Body of pancreas (tissue), 4 donors: ENCODE data around the gene RAMP3.

Experiments used
- POLR2A ChIP-seq, 3 donors: fragments of 450-650 bp; IDR thresholded peaks; one replicate each; pipeline ENCODE4 v1.6.1; 2016; ENCODE audit warnings: antibody characterized with exemption in 3 of 3, mild to moderate bottlenecking in 2 of 3
- TF ChIP-seq, protein P1 (sequence below), 7 experiments: fragments of 450-650 bp in 4 of 7; fragments of 200-600 bp in 3 of 7; sonication (generic) in 3 of 7; IDR thresholded peaks; one replicate each; pipeline ENCODE4 v1.5.1; 2016 to 2019; ENCODE audit warnings: antibody characterized with exemption in 7 of 7

DNA sequence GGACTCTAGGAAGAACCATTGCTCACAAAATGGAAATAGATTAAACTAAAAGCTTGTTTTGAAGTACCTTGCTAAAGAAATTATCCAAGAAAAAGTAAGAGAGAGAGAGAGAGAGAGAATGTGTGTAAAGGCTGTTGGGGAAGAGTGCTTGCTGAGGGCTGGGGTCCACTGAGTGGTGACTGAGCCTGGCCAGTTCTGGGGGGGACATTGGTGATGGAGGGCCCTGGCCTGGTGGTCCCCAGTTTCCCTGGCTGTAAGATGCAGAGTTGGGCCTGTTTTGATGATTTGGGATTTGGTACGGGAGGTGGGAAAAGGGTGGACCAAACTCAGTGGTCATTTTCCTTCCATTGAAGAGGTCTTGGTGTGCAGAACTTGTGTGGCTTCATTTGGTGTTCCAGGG lies 880 bp downstream of the RAMP3 start:
- TF ChIP-seq, protein P1, sequence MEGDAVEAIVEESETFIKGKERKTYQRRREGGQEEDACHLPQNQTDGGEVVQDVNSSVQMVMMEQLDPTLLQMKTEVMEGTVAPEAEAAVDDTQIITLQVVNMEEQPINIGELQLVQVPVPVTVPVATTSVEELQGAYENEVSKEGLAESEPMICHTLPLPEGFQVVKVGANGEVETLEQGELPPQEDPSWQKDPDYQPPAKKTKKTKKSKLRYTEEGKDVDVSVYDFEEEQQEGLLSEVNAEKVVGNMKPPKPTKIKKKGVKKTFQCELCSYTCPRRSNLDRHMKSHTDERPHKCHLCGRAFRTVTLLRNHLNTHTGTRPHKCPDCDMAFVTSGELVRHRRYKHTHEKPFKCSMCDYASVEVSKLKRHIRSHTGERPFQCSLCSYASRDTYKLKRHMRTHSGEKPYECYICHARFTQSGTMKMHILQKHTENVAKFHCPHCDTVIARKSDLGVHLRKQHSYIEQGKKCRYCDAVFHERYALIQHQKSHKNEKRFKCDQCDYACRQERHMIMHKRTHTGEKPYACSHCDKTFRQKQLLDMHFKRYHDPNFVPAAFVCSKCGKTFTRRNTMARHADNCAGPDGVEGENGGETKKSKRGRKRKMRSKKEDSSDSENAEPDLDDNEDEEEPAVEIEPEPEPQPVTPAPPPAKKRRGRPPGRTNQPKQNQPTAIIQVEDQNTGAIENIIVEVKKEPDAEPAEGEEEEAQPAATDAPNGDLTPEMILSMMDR (IDR thresholded peaks at IDR 0.05) = no peak
- TF ChIP-seq POLR2A (IDR thresholded peaks at IDR 0.05) = no peak
